Heart left ventricle (tissue), 13 donors: ENCODE data around the gene ADAMTS12.

ENCODE experiments used
- CTCF ChIP-seq, 12 donors: fragments of 200-600 bp; sonication (generic) in 4 of 12; IDR thresholded peaks; one replicate each; pipeline versions ENCODE4 v1.5.0 to v1.8.0; 2018 to 2022; ENCODE audit warnings: antibody characterized with exemption in 12 of 12, mild to moderate bottlenecking in 5 of 12
- POLR2A ChIP-seq, 2 donors: fragments of 450-650 bp; IDR thresholded peaks; one replicate each; pipeline ENCODE4 v1.6.1; 2017; ENCODE audit warnings: antibody characterized with exemption in 2 of 2, mild to moderate bottlenecking in 2 of 2, moderate library complexity in 2 of 2
- donor health status: ischemic (EF 13 %, LVEDD 7.1; RV severe dilation, severe dysfunction).
- donor health status: DM: no; HTN: yes; CAD: no.
- donor health status: DM: no; HTN: no; CAD: no.
- donor health status: ischemic (EF 25% LVEDD 6.9; RV normal size, moderate dysfunction).
- donor health status: ischemic (EF 25% LVEDD 5.7; RV mildly dilated, moderate dysfunction).
- donor health status: ischemic (EF 35%, LVEDD 5.7; RV mildly dilated, moderate dysfunction).
- donor health status: nonischemic (EF 11% LVEDD 7.7; RV severe dilation, severe dysfunction).
- donor health status: DM: yes; HTN: yes; CAD: no.
- donor health status: PGD.
- donor health status: ischemic (EF 29% LVEDD 5.4; RV normal size, mild dysfunction).
- donor health status: nonischemic (EF 23%, LVEDD 6.1; RV moderate dilation, normal function).

- TF ChIP-seq CTCF (IDR thresholded peaks at IDR 0.05) (no peak), POLR2A (IDR thresholded peaks at IDR 0.05) (no peak)
These were observed 404.6 kb downstream of the ADAMTS12 start for GRCh38 chr5:33487236-33487635.
